GM23248 (cell line): ENCODE data around the gene ACOT7.

ENCODE experiments used
- EZH2 ChIP-seq: fragments of 200-600 bp; sonication (generic); IDR thresholded peaks from 2 replicates; pipeline ENCODE4 v1.6.1; 2018; ENCODE audit warnings: antibody characterized with exemption, mild to moderate bottlenecking; ENCODE audit not compliant: insufficient read depth, poor library complexity, severe bottlenecking
- EZH2phosphoT487 ChIP-seq: fragments of 200-600 bp; sonication (generic); IDR thresholded peaks from 2 replicates; pipeline ENCODE4 v1.6.1; 2018; ENCODE audit warnings: antibody characterized with exemption, moderate library complexity, mild to moderate bottlenecking, low read depth; ENCODE audit not compliant: insufficient read depth

DNA sequence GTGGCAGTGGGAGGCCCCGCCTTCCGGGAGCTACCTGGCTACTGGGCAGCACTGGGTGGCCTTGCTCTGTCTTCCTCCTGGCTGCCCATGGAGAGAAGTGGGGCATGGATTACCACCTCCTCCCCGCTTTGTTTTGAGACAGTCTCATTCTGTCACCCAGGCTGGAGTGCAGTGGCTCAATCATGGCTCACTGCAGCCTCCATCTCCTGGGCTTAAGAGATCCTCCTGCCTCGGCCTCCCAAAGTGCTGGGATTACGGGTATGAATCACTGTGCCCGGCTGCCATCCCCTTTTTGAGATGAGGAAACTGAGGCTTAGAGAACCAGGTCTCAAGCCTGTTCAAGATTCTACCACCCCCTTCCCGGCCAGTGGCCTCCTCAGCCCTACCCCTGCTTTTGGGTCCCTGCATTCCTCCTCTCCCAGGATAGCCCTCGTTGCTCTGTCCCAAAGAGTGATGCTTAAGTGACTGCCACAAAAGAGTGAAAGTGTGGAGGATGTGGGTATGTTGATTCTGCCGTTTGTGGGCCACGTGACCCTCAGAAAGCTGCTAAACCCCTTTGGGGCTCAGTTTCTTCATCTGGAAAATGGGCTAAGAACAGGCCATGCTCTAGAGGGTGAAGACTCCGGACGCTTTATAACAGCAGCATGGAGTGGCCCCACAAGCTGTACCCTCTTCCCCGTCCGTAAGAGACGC, 141.7 kb downstream of the ACOT7 start:
- TF ChIP-seq EZH2 (no peak), EZH2phosphoT487 (no peak)
